GM12878 (cell line): ENCODE results near the gene AMN1.

Experiments used
- BMI1 ChIP-seq: fragments of 450-650 bp; IDR thresholded peaks from 2 replicates; pipeline ENCODE4 v1.6.1; 2016; ENCODE audit warnings: mild to moderate bottlenecking, moderate library complexity, borderline replicate concordance
- EP300 ChIP-seq, 2 experiments: fragments of 150-350 bp in 1 of 2; IDR thresholded peaks; 2 replicates each; pipeline ENCODE4 v1.6.1; 2011 to 2012; ENCODE audit warnings: low read depth in 2 of 2, low read length in 2 of 2, borderline replicate concordance in 1 of 2, improper control_type of control experiment in 1 of 2, inconsistent platforms in 1 of 2; ENCODE audit not compliant: control insufficient read depth in 1 of 2

GRCh38 chr12:31644536-31644935 lies 84.3 kb downstream of the AMN1 start:
- TF ChIP-seq EP300 (IDR thresholded peaks at IDR 0.05; ENCODE audit: borderline replicate concordance in 1 of 2, control insufficient read depth in 1 of 2, low read depth in 2 of 2, low read length in 2 of 2): no peak
- TF ChIP-seq BMI1: no peak
